HAP-1 (cell line): Measurements from ENCODE around the gene KCNH2.

Experiments
- DNase-seq, 2 experiments: peaks; one replicate each; pipeline ENCODE4 v3.0.0-alpha.2; 2016 to 2020; ENCODE audit warnings: low spot score in 2 of 2
- H3K27me3 ChIP-seq: fragments of 250-450 bp; sonication (Bioruptor Pico); 2 replicates; pipeline ENCODE4 v1.5.1; 2020; ENCODE audit warnings: low read depth, mild to moderate bottlenecking, moderate library complexity
- H3K36me3 ChIP-seq: fragments of 250-450 bp; sonication (Bioruptor Pico); replicated peaks from 2 replicates; pipeline ENCODE4 v1.5.1; 2020; ENCODE audit warnings: mild to moderate bottlenecking
- H3K4me1 ChIP-seq: fragments of 250-450 bp; sonication (Bioruptor Pico); 2 replicates; pipeline ENCODE4 v1.5.1; 2020; ENCODE audit warnings: mild to moderate bottlenecking
- H3K4me3 ChIP-seq: fragments of 250-450 bp; sonication (Bioruptor Pico); 2 replicates; pipeline ENCODE4 v1.5.1; 2020; ENCODE audit warnings: mild to moderate bottlenecking, moderate library complexity
- H3K9me3 ChIP-seq: fragments of 250-450 bp; sonication (Bioruptor Pico); 2 replicates; pipeline ENCODE4 v1.5.1; 2020; ENCODE audit warnings: mild to moderate bottlenecking, moderate library complexity
- in situ Hi-C: fragments of 300-500 bp; cut with MboI; formaldehyde crosslinking; loops from 3 replicates; pipeline ENCODE4 v1.14.3; 2020; ENCODE audit warnings: low sequenced_read_pairs, inconsistent platforms, mixed read lengths

KCNH2 gene

DNA sequence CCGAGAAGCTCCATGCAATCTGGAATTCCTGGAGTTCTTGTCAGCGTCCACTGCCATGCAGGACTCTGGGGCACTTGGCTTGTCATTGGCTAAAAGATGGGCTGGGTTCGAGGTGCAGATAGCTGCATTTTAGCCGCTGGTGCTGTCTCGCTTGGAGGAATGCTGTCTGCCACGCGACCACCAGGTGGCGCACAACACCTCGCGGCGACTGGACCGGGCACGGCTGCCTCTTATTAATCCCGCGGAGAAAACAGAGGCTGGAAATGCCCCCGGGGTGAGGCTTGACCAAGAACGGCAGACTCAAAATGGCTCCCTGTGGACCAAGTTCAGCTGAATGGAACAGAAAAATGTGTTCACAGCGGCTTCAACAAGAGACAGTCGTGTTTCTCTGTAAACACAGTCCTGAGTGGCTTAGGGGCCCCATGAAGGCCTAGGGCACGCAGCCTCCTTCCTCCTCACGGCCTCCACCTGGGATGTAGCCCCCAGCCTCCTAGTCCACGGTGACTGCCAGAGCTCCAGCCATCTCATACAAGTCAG, 79.6 kb downstream of the KCNH2 start:
- no peak overlapping the region for H3K4me3 ChIP-seq
- peaks cover 4% of the 10 kb centered on the region for H3K4me1 ChIP-seq

DNA sequence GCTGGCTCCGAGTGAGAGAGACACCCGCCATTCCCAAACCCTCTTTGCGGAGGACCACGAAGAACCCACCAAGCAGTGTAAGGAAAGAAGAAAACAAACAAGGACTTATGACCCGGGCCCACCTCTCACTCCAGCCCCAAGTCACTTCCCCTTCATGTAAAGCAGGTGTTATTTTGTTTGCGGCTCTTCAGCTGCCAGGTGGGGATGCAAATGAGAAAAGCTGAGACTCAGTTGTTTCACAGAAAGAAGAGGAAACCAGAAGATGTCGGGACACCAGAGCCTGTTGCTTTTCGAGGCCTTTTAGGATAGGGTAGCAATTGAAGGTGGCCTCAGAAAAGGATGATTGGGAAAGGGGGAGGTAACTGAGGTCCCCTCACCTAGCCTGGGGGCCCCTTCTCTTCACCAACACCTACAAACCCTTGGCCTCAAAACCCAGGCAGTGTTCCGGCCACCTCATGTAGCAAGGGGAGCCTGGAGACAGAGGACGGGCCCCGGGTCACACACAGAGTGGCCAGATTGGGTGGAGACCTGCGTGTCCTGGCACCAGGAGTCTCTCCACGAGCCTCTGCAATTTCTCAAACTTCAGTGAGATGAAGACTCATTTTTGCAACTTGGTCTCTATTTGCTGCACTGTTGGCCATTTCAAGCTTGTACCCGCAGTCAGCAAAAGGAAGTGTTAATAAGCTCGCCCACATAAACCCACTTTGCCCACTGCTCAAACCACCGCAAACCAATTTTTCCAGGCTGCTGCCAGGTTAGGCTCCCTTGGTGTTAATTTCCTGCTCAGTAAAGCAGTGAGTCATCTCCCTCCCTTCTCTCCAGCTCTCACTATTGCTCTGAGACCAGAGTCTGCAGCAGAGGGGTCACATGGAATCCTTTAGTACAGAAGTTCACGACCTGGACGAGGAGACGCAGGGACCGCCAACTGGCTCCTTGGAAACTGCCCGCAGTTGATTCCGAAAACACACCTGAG, 80.3 kb downstream of the KCNH2 start:
- peaks cover 4% of the 10 kb centered on the region for H3K4me1 ChIP-seq
- no peaks in the 10 kb centered on the region for H3K9me3 ChIP-seq
- H3K4me3 ChIP-seq: no peak overlapping the region
- H3K27me3 ChIP-seq: peaks cover 24% of the 10 kb centered on the region
- no peak for DNase-seq
- H3K36me3 ChIP-seq: no peaks in the 10 kb centered on the region
- in situ Hi-C loops: no loop called here

More for the DNA sequence above, 79.6 kb downstream of the KCNH2 start:
- DNase-seq: peak; percentile 81 to 93
- Histone ChIP-seq H3K36me3 (no peaks in the 10 kb centered on the region), H3K27me3 (peaks cover 23% of the 10 kb centered on the region), H3K9me3 (no peaks in the 10 kb centered on the region)
- in situ Hi-C loops: no loop called here

DNA sequence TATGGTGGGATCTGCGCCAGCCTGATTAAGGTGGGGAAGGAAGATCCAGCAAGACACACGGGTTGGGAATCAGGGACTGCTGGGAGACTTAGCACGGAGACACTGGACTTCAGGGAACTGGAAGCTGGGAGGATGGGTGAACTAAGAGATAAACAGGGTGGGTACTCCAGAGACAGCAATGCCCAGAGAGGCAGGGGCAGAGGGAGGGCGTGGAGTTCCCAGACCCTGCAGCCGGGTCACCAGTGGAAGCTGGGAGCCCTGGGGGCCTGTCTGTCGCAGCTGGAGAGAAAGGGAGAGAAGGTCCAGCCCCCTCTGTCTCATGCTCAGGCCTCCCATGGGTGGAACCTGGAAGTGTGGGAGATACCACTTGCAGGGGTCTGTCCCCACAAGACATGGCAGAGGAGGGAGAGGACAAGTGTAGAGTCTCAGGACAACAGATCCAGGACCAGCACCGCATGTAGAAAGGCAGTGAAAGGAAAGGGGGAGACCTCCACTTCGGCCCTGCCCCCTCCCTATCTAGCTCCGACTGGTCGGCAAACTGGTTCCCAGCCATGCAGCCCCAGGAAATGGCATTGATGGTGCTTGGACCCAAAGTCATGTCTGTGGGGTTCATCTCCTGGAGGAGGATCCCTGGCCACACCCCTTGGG, 81.4 kb downstream of the KCNH2 start:
- in situ Hi-C loops: no loop called here
- DNase-seq: no peak
- Histone ChIP-seq H3K4me1 (peaks cover 4% of the 10 kb centered on the region), H3K9me3 (no peaks in the 10 kb centered on the region), H3K36me3 (no peaks in the 10 kb centered on the region), H3K4me3 (no peak overlapping the region), H3K27me3 (peaks cover 24% of the 10 kb centered on the region)

DNA sequence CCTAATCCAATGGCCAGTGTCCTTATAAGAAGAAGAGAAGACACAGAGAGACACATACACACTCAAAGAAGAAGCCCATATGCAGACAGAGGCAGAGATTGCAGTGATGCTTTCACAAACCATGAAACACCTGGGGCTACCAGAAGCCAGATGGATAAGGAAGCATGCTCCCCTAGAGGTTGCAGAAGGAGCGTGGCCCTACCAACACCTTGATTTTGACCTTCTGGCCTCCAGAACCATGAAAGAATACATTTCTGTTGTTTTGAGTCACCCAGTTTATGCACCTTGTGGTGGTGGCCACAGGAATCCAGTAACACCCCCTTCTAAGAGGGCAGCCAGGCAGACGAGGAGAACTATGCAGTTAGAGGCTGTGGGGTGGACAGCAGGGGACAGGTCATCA, 82.3 kb downstream of the KCNH2 start:
- in situ Hi-C loops: no loop called here
- no peaks in the 10 kb centered on the region for H3K9me3 ChIP-seq
- no peak overlapping the region for H3K4me3 ChIP-seq
- peaks cover 4% of the 10 kb centered on the region for H3K4me1 ChIP-seq
- H3K27me3 ChIP-seq: peaks cover 24% of the 10 kb centered on the region
- no peaks in the 10 kb centered on the region for H3K36me3 ChIP-seq
- no peak for DNase-seq
